ENCODE results near the gene COA5. TPM values are rescaled to one million over a fixed set of nuclear protein-coding genes. Genes with fewer than 3 reads are reported as not detected.

Gene COA5
- polyA plus RNA-seq, 2 of the 4 experiments (the other 2 are of a cell fraction) = 32.7 to 43.3 TPM

DNA sequence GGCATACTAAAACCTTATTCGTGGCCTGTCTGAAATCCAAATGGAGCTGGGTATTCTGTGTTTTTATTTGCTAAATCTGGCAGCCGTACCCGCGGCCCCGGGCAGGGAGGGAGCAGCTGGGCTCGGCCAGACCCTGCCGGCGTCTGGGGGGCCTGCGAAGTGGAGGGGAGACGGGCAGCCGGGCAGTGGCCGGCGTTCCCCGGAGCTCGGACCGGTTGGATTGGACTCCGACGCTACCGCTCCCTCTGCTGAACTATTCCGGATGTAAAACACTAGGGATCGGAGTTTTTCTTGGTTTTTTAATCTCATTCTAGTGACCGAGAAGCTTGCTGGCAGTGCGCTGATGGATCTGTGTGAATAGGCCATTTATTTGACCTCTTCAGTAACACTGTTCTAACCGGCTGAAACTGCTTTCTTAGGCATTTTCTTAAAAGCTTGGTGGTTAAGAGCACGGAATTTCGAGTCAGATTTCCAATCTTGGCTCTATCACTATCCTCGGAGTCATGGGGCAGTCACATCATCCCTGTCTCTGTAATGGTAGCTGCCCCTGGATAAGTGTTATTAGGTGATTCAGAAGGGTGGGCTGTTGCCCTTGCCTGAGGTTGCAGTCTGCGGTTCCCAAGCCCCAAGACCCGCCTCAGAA is 771 bp upstream of the COA5 start:
- peaks cover 20% of the 10 kb centered on the region for H3K4me1 ChIP-seq
- H3K9me3 ChIP-seq = no peaks in the 10 kb centered on the region
- DNase-seq (ENCODE audit: low read depth in 1 of 2, low spot score in 1 of 2) (peak; percentile 7 to 16), FAIRE-seq (no peak), ATAC-seq (peak; percentile 11 to 30; a peak in 3 of 6 replicates)
- TF ChIP-seq, protein P1, sequence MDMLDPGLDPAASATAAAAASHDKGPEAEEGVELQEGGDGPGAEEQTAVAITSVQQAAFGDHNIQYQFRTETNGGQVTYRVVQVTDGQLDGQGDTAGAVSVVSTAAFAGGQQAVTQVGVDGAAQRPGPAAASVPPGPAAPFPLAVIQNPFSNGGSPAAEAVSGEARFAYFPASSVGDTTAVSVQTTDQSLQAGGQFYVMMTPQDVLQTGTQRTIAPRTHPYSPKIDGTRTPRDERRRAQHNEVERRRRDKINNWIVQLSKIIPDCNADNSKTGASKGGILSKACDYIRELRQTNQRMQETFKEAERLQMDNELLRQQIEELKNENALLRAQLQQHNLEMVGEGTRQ (IDR thresholded peaks at IDR 0.05) = no peak
- no peak for TF ChIP-seq CBX2 (IDR thresholded peaks at IDR 0.05; ENCODE audit: borderline replicate concordance, low read depth)
- 4% methylated on average over 29 of the region's 29 CpGs for WGBS (ENCODE audit: missing lambda C conversion rate)
- peak overlapping the region; percentile 98 to 99 for H3K27ac ChIP-seq
- ChIA-PET CTCF (interaction anchor here (1.0 to 1.2 kb wide), 2 partner anchors 8 to 24 kb away, joined by 3 to 4 read pairs; no protein-coding TSS in a partner anchor), POLR2A (no interaction called here)
- peak overlapping the region; percentile 82 for H3K4me3 ChIP-seq
- peak overlapping the region; percentile 89 for H3K4me2 ChIP-seq

DNA sequence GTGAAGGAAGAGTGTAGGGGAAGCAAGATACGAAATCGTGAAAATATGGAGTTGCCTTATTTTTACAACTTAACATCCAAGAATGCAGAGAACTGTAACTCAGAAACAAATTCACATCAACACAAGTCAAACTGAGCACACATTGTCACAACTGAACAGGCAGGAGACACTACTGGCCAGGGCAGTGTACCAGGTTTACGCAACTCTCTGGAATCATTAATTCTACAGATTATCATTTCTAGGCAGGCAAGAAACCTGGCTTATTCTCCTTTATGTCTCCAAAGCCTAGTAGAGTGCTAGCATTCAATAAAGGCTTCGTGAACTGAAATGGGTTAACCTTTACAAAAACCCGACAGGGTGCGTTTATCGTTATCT is 584 bp downstream of the COA5 start:
- WGBS (ENCODE audit: missing lambda C conversion rate) = 1% methylated on average over 7 of the region's 7 CpGs
- peak overlapping the region; percentile 82 for H3K4me3 ChIP-seq
- peak overlapping the region; percentile 97 for H3K4me2 ChIP-seq
- DNase-seq (ENCODE audit: low read depth in 1 of 2, low spot score in 1 of 2) = no peak
- no peak for FAIRE-seq
- peak overlapping the region; percentile 98 to 99 for H3K27ac ChIP-seq
- ATAC-seq = peak in 1 of 2 experiments; percentile 34; a peak in 3 of 6 replicates
- no peaks in the 10 kb centered on the region for H3K9me3 ChIP-seq
- TF ChIP-seq, protein P2, sequence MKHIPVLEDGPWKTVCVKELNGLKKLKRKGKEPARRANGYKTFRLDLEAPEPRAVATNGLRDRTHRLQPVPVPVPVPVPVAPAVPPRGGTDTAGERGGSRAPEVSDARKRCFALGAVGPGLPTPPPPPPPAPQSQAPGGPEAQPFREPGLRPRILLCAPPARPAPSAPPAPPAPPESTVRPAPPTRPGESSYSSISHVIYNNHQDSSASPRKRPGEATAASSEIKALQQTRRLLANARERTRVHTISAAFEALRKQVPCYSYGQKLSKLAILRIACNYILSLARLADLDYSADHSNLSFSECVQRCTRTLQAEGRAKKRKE (CRISPR knock-in tag; IDR thresholded peaks at IDR 0.05; ENCODE audit: low read depth) = no peak
- peak in 1 of 2 experiments; percentile 63; a peak in 2 of 4 replicates for TF ChIP-seq CEBPB (IDR thresholded peaks at IDR 0.05)
- ChIA-PET CTCF (interaction anchor here (1.9 kb wide), 1 partner anchor 39 kb away, joined by 4 read pairs; no protein-coding TSS in a partner anchor), POLR2A (interaction anchor here (0.5 kb wide), 1 partner anchor 761 kb away, joined by 3 read pairs; no protein-coding TSS in a partner anchor)
- peaks cover 20% of the 10 kb centered on the region for H3K4me1 ChIP-seq

DNA sequence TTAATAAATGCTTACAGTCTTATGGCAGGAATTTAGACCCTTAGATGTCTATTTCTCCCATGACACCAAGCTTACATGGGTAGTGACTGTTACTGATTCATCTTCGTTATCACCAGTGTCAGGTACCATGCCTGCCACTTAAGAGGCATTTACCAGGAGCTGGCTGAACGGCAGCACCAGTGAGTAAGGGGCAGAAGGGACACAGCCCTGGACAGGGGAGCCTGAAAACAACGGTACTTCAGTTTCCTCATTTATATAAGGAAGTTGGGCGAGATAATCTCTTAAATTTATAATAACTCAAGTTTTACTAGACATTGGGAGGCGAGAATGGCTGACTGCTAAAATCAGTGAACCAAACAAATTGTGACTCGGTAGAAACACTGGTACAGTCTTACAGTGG is 1.2 kb downstream of the COA5 start:
- FAIRE-seq (no peak), ATAC-seq (no peak), DNase-seq (ENCODE audit: low read depth in 1 of 2, low spot score in 1 of 2) (no peak)
- WGBS (ENCODE audit: missing lambda C conversion rate) = 55% methylated on average over 6 of the region's 6 CpGs
- H3K27ac ChIP-seq = peak overlapping the region in 1 of 2 experiments; percentile 98; a peak in 3 of 6 replicates
- H3K4me2 ChIP-seq = peak overlapping the region; percentile 97
- TF ChIP-seq POLR2A (IDR thresholded peaks at IDR 0.05; ENCODE audit: low read length) = no peak
- TF ChIP-seq MYC (IDR thresholded peaks at IDR 0.05; ENCODE audit: borderline replicate concordance, low read length) = no peak
- TF ChIP-seq SMC3 (IDR thresholded peaks at IDR 0.05) = no peak
- no peak for TF ChIP-seq ZNF302 (CRISPR knock-in tag; IDR thresholded peaks at IDR 0.05)
- TF ChIP-seq, protein P3, sequence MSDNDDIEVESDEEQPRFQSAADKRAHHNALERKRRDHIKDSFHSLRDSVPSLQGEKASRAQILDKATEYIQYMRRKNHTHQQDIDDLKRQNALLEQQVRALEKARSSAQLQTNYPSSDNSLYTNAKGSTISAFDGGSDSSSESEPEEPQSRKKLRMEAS (IDR thresholded peaks at IDR 0.05) = no peak
- TF ChIP-seq, protein P4, sequence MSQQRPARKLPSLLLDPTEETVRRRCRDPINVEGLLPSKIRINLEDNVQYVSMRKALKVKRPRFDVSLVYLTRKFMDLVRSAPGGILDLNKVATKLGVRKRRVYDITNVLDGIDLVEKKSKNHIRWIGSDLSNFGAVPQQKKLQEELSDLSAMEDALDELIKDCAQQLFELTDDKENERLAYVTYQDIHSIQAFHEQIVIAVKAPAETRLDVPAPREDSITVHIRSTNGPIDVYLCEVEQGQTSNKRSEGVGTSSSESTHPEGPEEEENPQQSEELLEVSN (IDR thresholded peaks at IDR 0.05; ENCODE audit: borderline replicate concordance, low read depth) = no peak
- TF ChIP-seq RAD21 (conservative IDR thresholded peaks at IDR 0.05 in 1 of 2, IDR thresholded peaks at IDR 0.05 in 1 of 2) = no peak
- TF ChIP-seq, protein P5, sequence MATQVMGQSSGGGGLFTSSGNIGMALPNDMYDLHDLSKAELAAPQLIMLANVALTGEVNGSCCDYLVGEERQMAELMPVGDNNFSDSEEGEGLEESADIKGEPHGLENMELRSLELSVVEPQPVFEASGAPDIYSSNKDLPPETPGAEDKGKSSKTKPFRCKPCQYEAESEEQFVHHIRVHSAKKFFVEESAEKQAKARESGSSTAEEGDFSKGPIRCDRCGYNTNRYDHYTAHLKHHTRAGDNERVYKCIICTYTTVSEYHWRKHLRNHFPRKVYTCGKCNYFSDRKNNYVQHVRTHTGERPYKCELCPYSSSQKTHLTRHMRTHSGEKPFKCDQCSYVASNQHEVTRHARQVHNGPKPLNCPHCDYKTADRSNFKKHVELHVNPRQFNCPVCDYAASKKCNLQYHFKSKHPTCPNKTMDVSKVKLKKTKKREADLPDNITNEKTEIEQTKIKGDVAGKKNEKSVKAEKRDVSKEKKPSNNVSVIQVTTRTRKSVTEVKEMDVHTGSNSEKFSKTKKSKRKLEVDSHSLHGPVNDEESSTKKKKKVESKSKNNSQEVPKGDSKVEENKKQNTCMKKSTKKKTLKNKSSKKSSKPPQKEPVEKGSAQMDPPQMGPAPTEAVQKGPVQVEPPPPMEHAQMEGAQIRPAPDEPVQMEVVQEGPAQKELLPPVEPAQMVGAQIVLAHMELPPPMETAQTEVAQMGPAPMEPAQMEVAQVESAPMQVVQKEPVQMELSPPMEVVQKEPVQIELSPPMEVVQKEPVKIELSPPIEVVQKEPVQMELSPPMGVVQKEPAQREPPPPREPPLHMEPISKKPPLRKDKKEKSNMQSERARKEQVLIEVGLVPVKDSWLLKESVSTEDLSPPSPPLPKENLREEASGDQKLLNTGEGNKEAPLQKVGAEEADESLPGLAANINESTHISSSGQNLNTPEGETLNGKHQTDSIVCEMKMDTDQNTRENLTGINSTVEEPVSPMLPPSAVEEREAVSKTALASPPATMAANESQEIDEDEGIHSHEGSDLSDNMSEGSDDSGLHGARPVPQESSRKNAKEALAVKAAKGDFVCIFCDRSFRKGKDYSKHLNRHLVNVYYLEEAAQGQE (IDR thresholded peaks at IDR 0.05) = no peak
- no peak for TF ChIP-seq ZC3H11A (IDR thresholded peaks at IDR 0.05)
- no peak for TF ChIP-seq HOXB5 (CRISPR knock-in tag; IDR thresholded peaks at IDR 0.05)
- no peak for TF ChIP-seq RNF2 (IDR thresholded peaks at IDR 0.05; ENCODE audit: borderline replicate concordance, low read depth)
- peaks cover 20% of the 10 kb centered on the region for H3K4me1 ChIP-seq
- peak overlapping the region; percentile 82 for H3K4me3 ChIP-seq
- ChIA-PET POLR2A (interaction anchor here (0.5 kb wide), 1 partner anchor 761 kb away, joined by 3 read pairs; no protein-coding TSS in a partner anchor), CTCF (interaction anchor here (1.2 to 1.9 kb wide), 4 partner anchors 19 to 195 kb away, joined by 3 to 7 read pairs (median 4); no protein-coding TSS in a partner anchor)
- no peaks in the 10 kb centered on the region for H3K9me3 ChIP-seq
